Glutamatergic neuron (in vitro differentiated cells): ENCODE results near the gene ZRANB3. TPM values are rescaled to one million over a fixed set of nuclear protein-coding genes. Genes with fewer than 3 reads are reported as not detected.

Experiments used
- DNase-seq: peaks from one replicate; pipeline ENCODE4 v3.0.0; 2022
- H3K27ac Mint-ChIP-seq: one replicate; pipeline ENCODE4 v1.8.0; 2020; ENCODE audit warnings: mild to moderate bottlenecking, mixed read lengths, inconsistent platforms; ENCODE audit not compliant: unreplicated experiment
- H3K27me3 Mint-ChIP-seq: one replicate; pipeline ENCODE4 v1.8.0; 2020; ENCODE audit warnings: mild to moderate bottlenecking, moderate library complexity, mixed read lengths, inconsistent platforms; ENCODE audit not compliant: unreplicated experiment
- H3K36me3 Mint-ChIP-seq: one replicate; pipeline ENCODE4 v1.8.0; 2020; ENCODE audit warnings: mild to moderate bottlenecking, mixed read lengths, inconsistent platforms; ENCODE audit not compliant: unreplicated experiment
- H3K4me1 Mint-ChIP-seq: one replicate; pipeline ENCODE4 v1.8.0; 2020; ENCODE audit warnings: mild to moderate bottlenecking, low read depth, mixed read lengths, inconsistent platforms; ENCODE audit not compliant: unreplicated experiment
- H3K4me3 Mint-ChIP-seq: one replicate; pipeline ENCODE4 v1.8.0; 2020; ENCODE audit warnings: mild to moderate bottlenecking, mixed read lengths, inconsistent platforms; ENCODE audit not compliant: unreplicated experiment
- H3K9me3 Mint-ChIP-seq: one replicate; pipeline ENCODE4 v1.8.0; 2020; ENCODE audit warnings: mild to moderate bottlenecking, moderate library complexity, mixed read lengths, inconsistent platforms; ENCODE audit not compliant: unreplicated experiment
- CTCF ChIP-seq: fragments of 200-600 bp; sonication (generic); IDR thresholded peaks from one replicate; pipeline ENCODE4 v1.5.0; 2021; ENCODE audit not compliant: partially characterized antibody, unreplicated experiment
- total RNA-seq: library from RNA; stranded (reverse); fragmentation: NEBNext Ultra II Directional; extraction: Animal tissue kit (Norgen Biotek cat#: 25700); gene quantifications from one replicate; pipeline ENCODE4 v1.2.1, GENCODE V29; 2021; ENCODE audit not compliant: unreplicated experiment

ZRANB3 gene
- total RNA-seq, 1 donor from 2014 or later = 10.7 TPM

- Mint-ChIP-seq H3K4me1 (peaks cover 18% of the 10 kb centered on the region), H3K27ac (no peak overlapping the region), H3K9me3 (no peaks in the 10 kb centered on the region), H3K36me3 (peaks cover 15% of the 10 kb centered on the region), H3K27me3 (peaks cover 2% of the 10 kb centered on the region), H3K4me3 (no peak overlapping the region)
- no peak for DNase-seq
- TF ChIP-seq CTCF = no peak
Measured at GRCh38 chr2:135183822-135184221, 347.2 kb downstream of the ZRANB3 start.

GRCh38 chr2:135182601-135183000 is 348.4 kb downstream of the ZRANB3 start:
- H3K4me1 Mint-ChIP-seq = peaks cover 18% of the 10 kb centered on the region
- H3K4me3 Mint-ChIP-seq = no peak overlapping the region
- no peak for DNase-seq
- TF ChIP-seq CTCF = no peak
- H3K27ac Mint-ChIP-seq = peak overlapping the region; percentile 95
- peaks cover 20% of the 10 kb centered on the region for H3K36me3 Mint-ChIP-seq
- peaks cover 2% of the 10 kb centered on the region for H3K9me3 Mint-ChIP-seq
- peaks cover 2% of the 10 kb centered on the region for H3K27me3 Mint-ChIP-seq

- TF ChIP-seq CTCF = no peak
- Mint-ChIP-seq H3K27ac (peak overlapping the region; percentile 95), H3K4me1 (peaks cover 18% of the 10 kb centered on the region), H3K27me3 (peaks cover 2% of the 10 kb centered on the region), H3K4me3 (no peak overlapping the region), H3K36me3 (peaks cover 18% of the 10 kb centered on the region), H3K9me3 (peaks cover 2% of the 10 kb centered on the region)
- DNase-seq = no peak
Measured at GRCh38 chr2:135182190-135182589, 348.8 kb downstream of the ZRANB3 start.

- DNase-seq = no peak
- peaks cover 26% of the 10 kb centered on the region for H3K36me3 Mint-ChIP-seq
- TF ChIP-seq CTCF = no peak
- H3K9me3 Mint-ChIP-seq = peaks cover 2% of the 10 kb centered on the region
- peaks cover 4% of the 10 kb centered on the region for H3K27me3 Mint-ChIP-seq
- H3K4me1 Mint-ChIP-seq = peaks cover 18% of the 10 kb centered on the region
- no peak overlapping the region for H3K4me3 Mint-ChIP-seq
- no peak overlapping the region for H3K27ac Mint-ChIP-seq
Measured at GRCh38 chr2:135179689-135180088, 351.3 kb downstream of the ZRANB3 start.

GRCh38 chr2:135175177-135175576 is 355.8 kb downstream of the ZRANB3 start:
- no peak for DNase-seq
- Mint-ChIP-seq H3K27me3 (peaks cover 4% of the 10 kb centered on the region), H3K27ac (no peak overlapping the region), H3K9me3 (peaks cover 4% of the 10 kb centered on the region), H3K36me3 (peaks cover 41% of the 10 kb centered on the region), H3K4me3 (no peak overlapping the region), H3K4me1 (no peaks in the 10 kb centered on the region)
- no peak for TF ChIP-seq CTCF
